Hepatocyte (in vitro differentiated cells): Measurements from ENCODE around the gene NCOA7. TPM values are rescaled to one million over a fixed set of nuclear protein-coding genes. Genes with fewer than 3 reads are reported as not detected.

Experiments
- DNase-seq: peaks from one replicate; pipeline ENCODE4 v3.0.0-alpha.2; 2016; ENCODE audit warnings: low spot score
- H2AFZ ChIP-seq: fragments of 200-600 bp; sonication (generic); 2 replicates; pipeline ENCODE4 v1.6.0; 2016; ENCODE audit warnings: antibody characterized with exemption, mild to moderate bottlenecking
- H3K27ac ChIP-seq: fragments of 200-600 bp; sonication (generic); 2 replicates; pipeline ENCODE4 v1.5.1; 2016; ENCODE audit warnings: mild to moderate bottlenecking
- H3K27me3 ChIP-seq: fragments of 200-600 bp; sonication (generic); 2 replicates; pipeline ENCODE4 v1.6.1; 2016
- H3K36me3 ChIP-seq: fragments of 200-600 bp; sonication (generic); replicated peaks from 2 replicates; pipeline ENCODE4 v1.5.1; 2016; ENCODE audit warnings: low read depth; ENCODE audit not compliant: insufficient read depth
- H3K4me1 ChIP-seq: fragments of 200-600 bp; sonication (generic); 2 replicates; pipeline ENCODE4 v1.5.1; 2016; ENCODE audit warnings: mild to moderate bottlenecking, moderate library complexity; ENCODE audit not compliant: insufficient read depth
- H3K4me2 ChIP-seq: fragments of 200-600 bp; sonication (generic); 2 replicates; pipeline ENCODE4 v1.6.0; 2016
- H3K4me3 ChIP-seq: fragments of 200-600 bp; sonication (generic); 2 replicates; pipeline ENCODE4 v1.5.1; 2016; ENCODE audit warnings: mild to moderate bottlenecking
- H3K79me2 ChIP-seq: fragments of 200-600 bp; sonication (generic); 2 replicates; pipeline ENCODE4 v1.6.0; 2017; ENCODE audit warnings: mild to moderate bottlenecking
- H3K9me2 ChIP-seq: fragments of 200-600 bp; sonication (generic); replicated peaks from 2 replicates; pipeline ENCODE4 v1.6.0; 2017; ENCODE audit warnings: mild to moderate bottlenecking; ENCODE audit not compliant: insufficient read depth
- H3K9me3 ChIP-seq: fragments of 200-600 bp; sonication (generic); 2 replicates; pipeline ENCODE4 v1.5.1; 2016; ENCODE audit warnings: low read depth, mild to moderate bottlenecking
- H4K20me1 ChIP-seq: fragments of 200-600 bp; sonication (generic); 2 replicates; pipeline ENCODE4 v1.6.0; 2016; ENCODE audit warnings: mild to moderate bottlenecking; ENCODE audit not compliant: insufficient read depth, poor library complexity, severe bottlenecking
- EZH2 ChIP-seq: fragments of 200-600 bp; sonication (generic); IDR thresholded peaks from 2 replicates; pipeline ENCODE4 v1.6.1; 2016; ENCODE audit warnings: antibody characterized with exemption, mild to moderate bottlenecking, borderline replicate concordance
- EZH2phosphoT487 ChIP-seq: fragments of 200-600 bp; sonication (generic); IDR thresholded peaks from one replicate; pipeline ENCODE4 v1.6.1; 2018; ENCODE audit warnings: antibody characterized with exemption, mild to moderate bottlenecking, low read depth, moderate library complexity; ENCODE audit not compliant: unreplicated experiment, severe bottlenecking
- WGBS: methylation state at CpG from one replicate; pipeline ENCODE4 v1.1.6; 2016; ENCODE audit warnings: low lambda C conversion rate; ENCODE audit errors: missing lambda C conversion rate; 5-methylcytosine and 5-hydroxymethylcytosine counted together
- polyA plus RNA-seq: library from polyadenylated mRNA; unstranded; fragments of >200 nt; fragmentation: Nextera tagmentation; extraction: Ambion mirVana; gene quantifications from 2 replicates; pipeline ENCODE4 v1.2.1, GENCODE V29; 2016
- total RNA-seq: library from RNA; depleted of rRNA; stranded (reverse); fragments of >200 nt; gene quantifications from 2 replicates; pipeline ENCODE4 v1.2.3, GENCODE V29; 2014
- TF ChIP-seq, protein P1 (sequence below): fragments of 200-600 bp; sonication (generic); IDR thresholded peaks from 2 replicates; pipeline ENCODE4 v1.5.1; 2016; ENCODE audit warnings: antibody characterized with exemption, mild to moderate bottlenecking; ENCODE audit not compliant: poor library complexity

NCOA7 gene
- total and polyA plus RNA-seq, 2 experiments from 2014 or later, result 17.3 to 42.0 TPM

DNA sequence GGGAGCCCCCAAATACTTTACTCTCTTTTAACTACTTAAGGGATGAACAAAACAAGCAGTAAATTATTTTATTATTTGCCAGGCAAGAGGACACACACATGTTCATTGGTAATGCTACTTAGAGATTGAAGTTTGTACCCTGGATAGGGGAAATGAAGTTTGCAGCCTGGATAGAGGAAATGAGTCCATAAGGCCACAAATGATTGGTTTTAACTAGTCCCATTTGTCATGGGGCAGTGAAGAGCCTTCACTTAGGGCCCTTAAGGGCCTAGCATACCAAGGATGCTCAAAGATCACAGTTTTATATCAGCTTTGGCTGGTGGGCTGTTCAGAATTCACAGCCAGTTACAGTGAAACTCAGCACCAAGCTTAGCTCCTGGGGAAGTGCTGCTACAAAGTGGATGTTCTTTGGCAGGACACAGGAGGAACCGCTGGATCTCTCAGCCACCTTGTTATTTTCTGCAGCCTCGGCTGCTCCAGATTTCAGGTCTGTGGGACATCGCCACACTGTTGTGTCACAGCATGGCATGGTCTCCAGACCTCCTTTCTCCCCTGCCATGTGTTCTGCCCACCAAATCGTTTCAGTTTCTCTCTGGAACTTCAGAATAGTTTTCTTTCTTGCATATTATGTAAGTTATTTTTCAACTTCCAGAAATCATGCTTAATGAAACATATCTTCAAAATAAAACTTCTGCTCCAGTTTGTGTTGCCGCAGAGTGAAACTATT lies 41.8 kb downstream of the NCOA7 start:
- H3K27me3 ChIP-seq, result no peaks in the 10 kb centered on the region
- H4K20me1 ChIP-seq, result no peaks in the 10 kb centered on the region
- H3K36me3 ChIP-seq, result no peaks in the 10 kb centered on the region
- H3K9me2 ChIP-seq, result no peaks in the 10 kb centered on the region
- 90% methylated on average over 5 of the region's 5 CpGs for WGBS
- no peak overlapping the region for H3K4me2 ChIP-seq
- H3K9me3 ChIP-seq, result no peaks in the 10 kb centered on the region
- peaks cover 11% of the 10 kb centered on the region for H3K79me2 ChIP-seq
- H3K27ac ChIP-seq, result no peak overlapping the region
- H3K4me3 ChIP-seq, result no peak overlapping the region
- TF ChIP-seq EZH2phosphoT487 (no peak), EZH2 (no peak)
- TF ChIP-seq, protein P1, sequence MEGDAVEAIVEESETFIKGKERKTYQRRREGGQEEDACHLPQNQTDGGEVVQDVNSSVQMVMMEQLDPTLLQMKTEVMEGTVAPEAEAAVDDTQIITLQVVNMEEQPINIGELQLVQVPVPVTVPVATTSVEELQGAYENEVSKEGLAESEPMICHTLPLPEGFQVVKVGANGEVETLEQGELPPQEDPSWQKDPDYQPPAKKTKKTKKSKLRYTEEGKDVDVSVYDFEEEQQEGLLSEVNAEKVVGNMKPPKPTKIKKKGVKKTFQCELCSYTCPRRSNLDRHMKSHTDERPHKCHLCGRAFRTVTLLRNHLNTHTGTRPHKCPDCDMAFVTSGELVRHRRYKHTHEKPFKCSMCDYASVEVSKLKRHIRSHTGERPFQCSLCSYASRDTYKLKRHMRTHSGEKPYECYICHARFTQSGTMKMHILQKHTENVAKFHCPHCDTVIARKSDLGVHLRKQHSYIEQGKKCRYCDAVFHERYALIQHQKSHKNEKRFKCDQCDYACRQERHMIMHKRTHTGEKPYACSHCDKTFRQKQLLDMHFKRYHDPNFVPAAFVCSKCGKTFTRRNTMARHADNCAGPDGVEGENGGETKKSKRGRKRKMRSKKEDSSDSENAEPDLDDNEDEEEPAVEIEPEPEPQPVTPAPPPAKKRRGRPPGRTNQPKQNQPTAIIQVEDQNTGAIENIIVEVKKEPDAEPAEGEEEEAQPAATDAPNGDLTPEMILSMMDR, result no peak
- H2AFZ ChIP-seq, result no peak overlapping the region
- H3K4me1 ChIP-seq, result no peaks in the 10 kb centered on the region
- no peak for DNase-seq

DNA sequence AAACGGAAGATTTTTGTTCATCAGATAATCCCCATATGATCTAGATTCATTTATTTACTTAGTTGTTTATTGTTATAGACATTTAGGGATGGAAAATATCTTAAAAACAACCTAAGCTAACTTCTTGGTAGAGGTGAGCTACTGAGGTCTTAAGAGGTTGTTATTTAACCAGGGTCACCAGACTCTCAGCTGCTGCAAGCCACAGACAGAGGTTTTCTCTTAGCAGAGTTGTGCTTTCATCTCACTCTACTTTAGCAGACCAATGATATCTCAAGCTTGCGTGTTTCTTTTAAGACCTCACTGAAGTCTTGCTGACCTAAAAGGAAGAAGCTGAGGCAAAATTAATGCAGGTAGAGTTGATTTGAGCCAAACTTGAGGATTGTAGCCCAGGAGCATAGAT lies 43.6 kb downstream of the NCOA7 start:
- H3K9me3 ChIP-seq, result no peaks in the 10 kb centered on the region
- no peaks in the 10 kb centered on the region for H3K27me3 ChIP-seq
- peak overlapping the region; percentile 40 for H3K4me2 ChIP-seq
- no peak overlapping the region for H3K4me3 ChIP-seq
- peaks cover 14% of the 10 kb centered on the region for H3K79me2 ChIP-seq
- WGBS, result 63% methylated on average over 2 of the region's 2 CpGs
- H3K27ac ChIP-seq, result peak overlapping the region; percentile 33
- no peak for DNase-seq
- H4K20me1 ChIP-seq, result no peaks in the 10 kb centered on the region
- H3K4me1 ChIP-seq, result no peaks in the 10 kb centered on the region
- no peaks in the 10 kb centered on the region for H3K36me3 ChIP-seq
- H3K9me2 ChIP-seq, result no peaks in the 10 kb centered on the region
- H2AFZ ChIP-seq, result no peak overlapping the region
- no peak for TF ChIP-seq EZH2phosphoT487
- TF ChIP-seq, protein P1, result no peak
- no peak for TF ChIP-seq EZH2

DNA sequence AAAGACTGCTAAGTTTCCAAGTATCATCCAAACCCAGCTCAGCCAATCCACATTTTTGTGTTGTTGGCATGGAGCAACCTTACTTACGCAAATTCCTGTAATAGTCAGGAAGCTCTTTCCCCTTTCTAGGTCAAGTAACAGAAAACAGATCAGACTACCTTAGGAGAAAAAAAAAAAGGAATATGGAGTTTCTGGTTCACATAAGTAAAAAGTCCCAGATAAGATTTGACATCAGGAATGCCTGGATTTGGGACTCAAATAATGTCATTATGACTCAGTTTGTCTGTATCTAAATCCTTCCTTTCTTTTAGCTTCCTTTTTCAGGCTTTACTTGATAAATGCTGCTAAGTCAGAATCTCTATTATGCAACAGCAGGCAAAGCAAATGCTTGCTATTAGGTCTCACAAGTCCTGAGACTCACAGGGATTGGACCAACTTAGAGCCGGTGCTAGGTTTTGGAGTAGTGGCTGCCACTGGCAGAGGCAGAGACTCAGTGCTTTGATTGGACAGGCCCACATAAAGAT lies 44.5 kb downstream of the NCOA7 start:
- H3K4me2 ChIP-seq, result peak overlapping the region; percentile 40
- H3K36me3 ChIP-seq, result no peaks in the 10 kb centered on the region
- peak overlapping the region; percentile 33 for H3K27ac ChIP-seq
- H3K9me2 ChIP-seq, result no peaks in the 10 kb centered on the region
- H3K79me2 ChIP-seq, result peaks cover 14% of the 10 kb centered on the region
- H4K20me1 ChIP-seq, result no peaks in the 10 kb centered on the region
- H3K27me3 ChIP-seq, result no peaks in the 10 kb centered on the region
- no peak overlapping the region for H2AFZ ChIP-seq
- H3K9me3 ChIP-seq, result no peaks in the 10 kb centered on the region
- no peak overlapping the region for H3K4me3 ChIP-seq
- DNase-seq, result peak; percentile 31
- H3K4me1 ChIP-seq, result no peaks in the 10 kb centered on the region
- 77% methylated on average over 2 of the region's 2 CpGs for WGBS
- TF ChIP-seq, protein P1, result no peak
- TF ChIP-seq EZH2 (no peak), EZH2phosphoT487 (no peak)
